ENCODE results near the gene IFT57.

Gene IFT57

DNA sequence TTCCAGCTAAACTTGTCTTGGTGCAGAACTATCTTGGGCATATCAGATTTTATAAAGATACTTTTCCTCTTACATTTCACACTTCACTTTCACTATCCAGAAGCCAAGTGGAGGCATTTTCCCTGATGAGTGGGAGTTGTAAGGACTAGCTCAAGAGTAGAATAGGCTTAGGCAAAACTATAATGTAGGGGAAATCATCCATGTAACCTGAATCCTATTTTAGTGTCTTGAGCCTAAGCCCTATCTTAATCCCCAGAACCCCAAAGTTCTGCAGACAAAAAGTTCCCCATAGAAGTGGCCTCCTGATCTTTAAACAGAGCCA lies 89.2 kb downstream of the IFT57 start:
- TF ChIP-seq SPI1 (IDR thresholded peaks at IDR 0.05; ENCODE audit: borderline replicate concordance, low read depth) = no peak
- TF ChIP-seq, protein P1, sequence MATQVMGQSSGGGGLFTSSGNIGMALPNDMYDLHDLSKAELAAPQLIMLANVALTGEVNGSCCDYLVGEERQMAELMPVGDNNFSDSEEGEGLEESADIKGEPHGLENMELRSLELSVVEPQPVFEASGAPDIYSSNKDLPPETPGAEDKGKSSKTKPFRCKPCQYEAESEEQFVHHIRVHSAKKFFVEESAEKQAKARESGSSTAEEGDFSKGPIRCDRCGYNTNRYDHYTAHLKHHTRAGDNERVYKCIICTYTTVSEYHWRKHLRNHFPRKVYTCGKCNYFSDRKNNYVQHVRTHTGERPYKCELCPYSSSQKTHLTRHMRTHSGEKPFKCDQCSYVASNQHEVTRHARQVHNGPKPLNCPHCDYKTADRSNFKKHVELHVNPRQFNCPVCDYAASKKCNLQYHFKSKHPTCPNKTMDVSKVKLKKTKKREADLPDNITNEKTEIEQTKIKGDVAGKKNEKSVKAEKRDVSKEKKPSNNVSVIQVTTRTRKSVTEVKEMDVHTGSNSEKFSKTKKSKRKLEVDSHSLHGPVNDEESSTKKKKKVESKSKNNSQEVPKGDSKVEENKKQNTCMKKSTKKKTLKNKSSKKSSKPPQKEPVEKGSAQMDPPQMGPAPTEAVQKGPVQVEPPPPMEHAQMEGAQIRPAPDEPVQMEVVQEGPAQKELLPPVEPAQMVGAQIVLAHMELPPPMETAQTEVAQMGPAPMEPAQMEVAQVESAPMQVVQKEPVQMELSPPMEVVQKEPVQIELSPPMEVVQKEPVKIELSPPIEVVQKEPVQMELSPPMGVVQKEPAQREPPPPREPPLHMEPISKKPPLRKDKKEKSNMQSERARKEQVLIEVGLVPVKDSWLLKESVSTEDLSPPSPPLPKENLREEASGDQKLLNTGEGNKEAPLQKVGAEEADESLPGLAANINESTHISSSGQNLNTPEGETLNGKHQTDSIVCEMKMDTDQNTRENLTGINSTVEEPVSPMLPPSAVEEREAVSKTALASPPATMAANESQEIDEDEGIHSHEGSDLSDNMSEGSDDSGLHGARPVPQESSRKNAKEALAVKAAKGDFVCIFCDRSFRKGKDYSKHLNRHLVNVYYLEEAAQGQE (IDR thresholded peaks at IDR 0.05; ENCODE audit: insufficient replicate concordance, low read depth) = no peak
- no peak for TF ChIP-seq CTCF (IDR thresholded peaks at IDR 0.05; ENCODE audit: insufficient read depth, low read length)
- no peak for TF ChIP-seq GABPA (IDR thresholded peaks at IDR 0.05; ENCODE audit: low read depth)
- no peak for TF ChIP-seq POLR2AphosphoS5 (IDR thresholded peaks at IDR 0.05; ENCODE audit: low read depth)
- Histone ChIP-seq H3K27ac (replicated peaks) (peak overlapping the region; percentile 64), H3K4me3 (replicated peaks; ENCODE audit: insufficient read depth, low read length) (peak overlapping the region; percentile 3; the same call in 1 of the 2 replicates), H3K27me3 (ENCODE audit: insufficient read depth, poor library complexity, severe bottlenecking) (no peaks in the 10 kb centered on the region)
- DNase-seq (ENCODE audit: low read depth in 1 of 2, low spot score in 1 of 2) = no peak

DNA sequence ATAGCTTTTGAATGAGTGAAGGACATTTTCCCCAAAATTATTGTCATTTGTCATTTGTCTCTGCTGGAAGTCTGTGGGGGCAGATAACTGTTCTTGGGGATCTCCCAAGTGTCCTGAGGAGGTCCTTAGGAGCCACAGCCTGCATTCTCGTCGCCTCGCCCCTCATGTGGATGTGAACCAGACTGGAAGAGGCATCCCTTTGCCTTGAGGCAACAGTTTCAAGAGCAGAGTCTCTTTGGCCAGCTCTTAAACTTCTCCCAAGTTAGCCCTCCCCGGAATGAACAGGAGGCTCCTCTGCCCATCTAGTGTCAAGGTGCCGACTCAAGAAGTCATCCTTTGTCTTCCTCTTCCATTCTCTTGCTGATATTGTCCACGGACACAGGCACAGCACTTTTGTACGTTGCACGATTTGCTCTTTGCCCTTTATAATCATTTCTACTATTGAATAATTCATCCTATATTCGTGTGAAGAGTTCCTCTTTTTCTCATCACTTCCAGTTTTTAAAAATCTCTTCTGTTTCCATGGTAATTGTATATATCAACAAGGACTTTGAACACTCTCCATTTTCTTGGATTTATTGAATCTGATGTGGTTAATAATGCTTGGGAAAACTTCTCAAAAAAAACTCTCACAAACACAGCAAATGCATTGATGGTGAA lies 90.6 kb downstream of the IFT57 start:
- Histone ChIP-seq H3K27ac (replicated peaks) (peak overlapping the region; percentile 64), H3K27me3 (ENCODE audit: insufficient read depth, poor library complexity, severe bottlenecking) (no peaks in the 10 kb centered on the region), H3K4me3 (replicated peaks; ENCODE audit: insufficient read depth, low read length) (no peak overlapping the region)
- TF ChIP-seq GABPA (IDR thresholded peaks at IDR 0.05; ENCODE audit: low read depth) = no peak
- peak; percentile 96 for TF ChIP-seq SPI1 (IDR thresholded peaks at IDR 0.05; ENCODE audit: borderline replicate concordance, low read depth)
- DNase-seq (ENCODE audit: low read depth in 1 of 2, low spot score in 1 of 2) = no peak

- no peaks in the 10 kb centered on the region for H3K27me3 ChIP-seq (ENCODE audit: insufficient read depth, poor library complexity, severe bottlenecking)
- H3K27ac ChIP-seq (replicated peaks) = peak overlapping the region; percentile 64
- no peak overlapping the region for H3K4me3 ChIP-seq (replicated peaks; ENCODE audit: insufficient read depth, low read length)
- no peak for DNase-seq (ENCODE audit: low read depth in 1 of 2, low spot score in 1 of 2)
- no peak for TF ChIP-seq POLR2AphosphoS5 (IDR thresholded peaks at IDR 0.05; ENCODE audit: low read depth)
- TF ChIP-seq CTCF (IDR thresholded peaks at IDR 0.05; ENCODE audit: insufficient read depth, low read length) = no peak
- TF ChIP-seq SPI1 (IDR thresholded peaks at IDR 0.05; ENCODE audit: borderline replicate concordance, low read depth) = no peak
- TF ChIP-seq, protein P1 (IDR thresholded peaks at IDR 0.05; ENCODE audit: insufficient replicate concordance, low read depth) = no peak
- TF ChIP-seq GABPA (IDR thresholded peaks at IDR 0.05; ENCODE audit: low read depth) = no peak
Observed at GRCh38 chr3:108130701-108131474, 91.3 kb downstream of the IFT57 start.

- Histone ChIP-seq H3K4me3 (replicated peaks; ENCODE audit: insufficient read depth, low read length) (no peak overlapping the region), H3K27me3 (ENCODE audit: insufficient read depth, poor library complexity, severe bottlenecking) (no peaks in the 10 kb centered on the region), H3K27ac (replicated peaks) (no peak overlapping the region)
- TF ChIP-seq GABPA (IDR thresholded peaks at IDR 0.05; ENCODE audit: low read depth) (no peak), SPI1 (IDR thresholded peaks at IDR 0.05; ENCODE audit: borderline replicate concordance, low read depth) (no peak), CTCF (IDR thresholded peaks at IDR 0.05; ENCODE audit: insufficient read depth, low read length) (no peak), POLR2AphosphoS5 (IDR thresholded peaks at IDR 0.05; ENCODE audit: low read depth) (no peak)
- TF ChIP-seq, protein P1 (IDR thresholded peaks at IDR 0.05; ENCODE audit: insufficient replicate concordance, low read depth) = no peak
- no peak for DNase-seq (ENCODE audit: low read depth in 1 of 2, low spot score in 1 of 2)
Observed at GRCh38 chr3:108130236-108130635, 92.0 kb downstream of the IFT57 start.

Measured in HL-60 (cell line).